HFFc6 (cell line): ENCODE measurements around the gene MRPL1. TPM values are rescaled to one million over a fixed set of nuclear protein-coding genes. Genes with fewer than 3 reads are reported as not detected.

Experiments
- DNase-seq: peaks from one replicate; pipeline ENCODE4 v3.0.0-alpha.2; 2018
- H3K27ac Mint-ChIP-seq: 2 replicates; pipeline ENCODE4 v1.8.0; 2020; ENCODE audit warnings: mild to moderate bottlenecking, mixed read lengths
- H3K27me3 Mint-ChIP-seq: 2 replicates; pipeline ENCODE4 v1.8.0; 2021; ENCODE audit warnings: mild to moderate bottlenecking, moderate library complexity, mixed read lengths; ENCODE audit not compliant: insufficient read depth
- H3K36me3 Mint-ChIP-seq: 2 replicates; pipeline ENCODE4 v1.8.0; 2021; ENCODE audit warnings: low read depth, mixed read lengths
- H3K4me1 Mint-ChIP-seq: 2 replicates; pipeline ENCODE4 v1.8.0; 2020; ENCODE audit warnings: low read depth, mixed read lengths
- H3K4me3 Mint-ChIP-seq: 2 replicates; pipeline ENCODE4 v1.8.0; 2020; ENCODE audit warnings: mild to moderate bottlenecking, moderate library complexity, mixed read lengths
- H3K9me3 Mint-ChIP-seq: 2 replicates; pipeline ENCODE4 v1.8.0; 2020; ENCODE audit warnings: mild to moderate bottlenecking, mixed read lengths
- total RNA-seq, 6 experiments: library from RNA; stranded (reverse); fragmentation: NEBNext Ultra II Directional; extraction: Animal tissue kit (Norgen Biotek cat#: 25700); gene quantifications; 2 replicates in 1 of 6; 3 replicates in 5 of 6; pipeline ENCODE4 v1.2.3, GENCODE V29; 2021
- TF ChIP-seq, protein P1 (sequence below): fragments of 200-600 bp; sonication (generic); IDR thresholded peaks from 2 replicates; pipeline ENCODE4 v1.5.0; 2021; ENCODE audit warnings: antibody characterized with exemption, mild to moderate bottlenecking

Gene MRPL1
- total RNA-seq, 6 experiments from 2014 or later = 29.2 to 48.8 (median 45.1) TPM

- TF ChIP-seq, protein P1, sequence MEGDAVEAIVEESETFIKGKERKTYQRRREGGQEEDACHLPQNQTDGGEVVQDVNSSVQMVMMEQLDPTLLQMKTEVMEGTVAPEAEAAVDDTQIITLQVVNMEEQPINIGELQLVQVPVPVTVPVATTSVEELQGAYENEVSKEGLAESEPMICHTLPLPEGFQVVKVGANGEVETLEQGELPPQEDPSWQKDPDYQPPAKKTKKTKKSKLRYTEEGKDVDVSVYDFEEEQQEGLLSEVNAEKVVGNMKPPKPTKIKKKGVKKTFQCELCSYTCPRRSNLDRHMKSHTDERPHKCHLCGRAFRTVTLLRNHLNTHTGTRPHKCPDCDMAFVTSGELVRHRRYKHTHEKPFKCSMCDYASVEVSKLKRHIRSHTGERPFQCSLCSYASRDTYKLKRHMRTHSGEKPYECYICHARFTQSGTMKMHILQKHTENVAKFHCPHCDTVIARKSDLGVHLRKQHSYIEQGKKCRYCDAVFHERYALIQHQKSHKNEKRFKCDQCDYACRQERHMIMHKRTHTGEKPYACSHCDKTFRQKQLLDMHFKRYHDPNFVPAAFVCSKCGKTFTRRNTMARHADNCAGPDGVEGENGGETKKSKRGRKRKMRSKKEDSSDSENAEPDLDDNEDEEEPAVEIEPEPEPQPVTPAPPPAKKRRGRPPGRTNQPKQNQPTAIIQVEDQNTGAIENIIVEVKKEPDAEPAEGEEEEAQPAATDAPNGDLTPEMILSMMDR = no peak
- H3K27ac Mint-ChIP-seq = no peak overlapping the region
- peaks cover 6% of the 10 kb centered on the region for H3K27me3 Mint-ChIP-seq
- H3K4me3 Mint-ChIP-seq = no peak overlapping the region
- no peaks in the 10 kb centered on the region for H3K9me3 Mint-ChIP-seq
- DNase-seq = no peak
- peaks cover 27% of the 10 kb centered on the region for H3K4me1 Mint-ChIP-seq
- H3K36me3 Mint-ChIP-seq = 0 out of 2 replicates have a peak, but pooled peaks cover 4% of the 10 kb centered on the region
Measured at GRCh38 chr4:77821775-77822174, 40.9 kb upstream of the MRPL1 start.

DNA sequence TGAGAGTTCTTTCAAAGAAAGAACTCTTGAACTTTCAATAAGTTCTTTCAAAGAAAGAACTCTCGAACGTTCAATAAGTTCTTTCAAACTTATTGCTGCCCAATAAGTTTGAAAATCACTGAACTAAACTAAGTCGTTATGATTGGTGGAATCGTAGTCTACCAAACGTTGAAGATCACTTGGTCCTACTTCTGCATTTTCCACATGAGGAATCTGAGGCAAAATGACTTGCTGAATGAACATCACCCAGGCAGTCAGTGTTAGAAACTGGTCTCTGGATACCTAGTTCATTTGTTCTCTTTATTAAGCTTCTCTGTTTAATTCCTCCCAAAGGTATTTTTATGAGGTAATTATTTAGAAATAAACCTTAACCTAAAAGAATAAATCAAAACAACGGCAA, 36.4 kb upstream of the MRPL1 start:
- H3K27me3 Mint-ChIP-seq = peaks cover 22% of the 10 kb centered on the region
- H3K4me1 Mint-ChIP-seq = peaks cover 8% of the 10 kb centered on the region
- TF ChIP-seq, protein P1 = no peak
- DNase-seq = no peak
- H3K9me3 Mint-ChIP-seq = no peaks in the 10 kb centered on the region
- no peak overlapping the region for H3K27ac Mint-ChIP-seq
- H3K4me3 Mint-ChIP-seq = no peak overlapping the region
- H3K36me3 Mint-ChIP-seq = no peaks in the 10 kb centered on the region

GRCh38 chr4:77827343-77827742, 35.3 kb upstream of the MRPL1 start:
- H3K9me3 Mint-ChIP-seq = no peaks in the 10 kb centered on the region
- H3K27ac Mint-ChIP-seq = no peak overlapping the region
- TF ChIP-seq, protein P1 = no peak
- no peak for DNase-seq
- H3K36me3 Mint-ChIP-seq = no peaks in the 10 kb centered on the region
- peaks cover 22% of the 10 kb centered on the region for H3K27me3 Mint-ChIP-seq
- no peak overlapping the region for H3K4me3 Mint-ChIP-seq
- no peaks in the 10 kb centered on the region for H3K4me1 Mint-ChIP-seq

DNA sequence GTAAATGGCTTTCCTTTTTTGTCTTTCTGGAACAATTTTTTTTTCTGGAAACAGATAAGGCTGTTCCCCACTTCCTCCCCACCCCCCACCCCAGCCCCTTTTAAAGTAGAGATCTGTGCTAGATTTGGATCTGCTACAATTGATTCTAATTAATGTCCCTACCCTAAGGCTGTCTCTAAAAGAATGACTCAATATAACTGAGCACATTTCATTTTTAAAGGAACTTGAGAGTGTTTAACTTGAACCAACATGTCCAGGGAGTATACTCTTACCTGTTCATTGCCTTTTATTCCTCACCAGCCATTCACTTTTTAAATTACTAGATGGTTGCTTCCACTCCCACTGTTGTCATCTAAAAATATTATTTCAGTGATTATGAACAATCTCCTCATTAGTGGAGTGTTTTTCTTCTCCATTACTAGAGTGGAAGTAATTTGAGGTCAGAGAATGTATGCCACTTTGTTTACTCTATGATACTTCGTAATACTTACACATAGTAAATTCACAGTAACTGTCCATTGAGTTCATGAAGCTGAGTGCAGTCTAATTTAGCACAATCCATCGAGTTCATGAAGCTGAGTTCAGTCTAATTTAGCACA, 29.4 kb upstream of the MRPL1 start:
- no peaks in the 10 kb centered on the region for H3K36me3 Mint-ChIP-seq
- H3K27me3 Mint-ChIP-seq = peaks cover 15% of the 10 kb centered on the region
- TF ChIP-seq, protein P1 = no peak
- no peak overlapping the region for H3K27ac Mint-ChIP-seq
- no peak overlapping the region for H3K4me3 Mint-ChIP-seq
- no peaks in the 10 kb centered on the region for H3K9me3 Mint-ChIP-seq
- no peak for DNase-seq
- 0 out of 2 replicates have a peak, but pooled peaks cover 4% of the 10 kb centered on the region for H3K4me1 Mint-ChIP-seq

- no peak for DNase-seq
- Mint-ChIP-seq H3K9me3 (no peaks in the 10 kb centered on the region), H3K36me3 (no peaks in the 10 kb centered on the region), H3K27ac (no peak overlapping the region), H3K27me3 (peaks cover 7% of the 10 kb centered on the region), H3K4me3 (no peak overlapping the region), H3K4me1 (0 out of 2 replicates have a peak, but pooled peaks cover 4% of the 10 kb centered on the region)
- TF ChIP-seq, protein P1 = no peak
Measured at GRCh38 chr4:77834403-77834802, 28.2 kb upstream of the MRPL1 start.
